KBM-7 (cell line): ENCODE data around the gene UBE2Q2.
"Not testable (repeated sequence)": the region's sequence is repeated elsewhere in the genome, so short reads cannot be mapped to it uniquely, and the experiment has no call there.

ENCODE experiments used
- DNase-seq: peaks from one replicate; pipeline ENCODE4 v3.0.0-alpha.2; 2015
- in situ Hi-C: fragments of 300-500 bp; cut with MboI; formaldehyde crosslinking; loops from 2 replicates; pipeline ENCODE4 v1.14.3; 2020; ENCODE audit warnings: low sequenced_read_pairs, low pct_unique_long_range_greater_than_20kb, mixed read lengths

UBE2Q2 gene

GRCh38 chr15:75861750-75862402 is 18.6 kb downstream of the UBE2Q2 start:
- in situ Hi-C loops: no loop called here
- DNase-seq: no peak

GRCh38 chr15:75862796-75863195 is 19.5 kb downstream of the UBE2Q2 start:
- DNase-seq: no peak
- in situ Hi-C loops: no loop called here

GRCh38 chr15:75864213-75865059 is 21.2 kb downstream of the UBE2Q2 start:
- DNase-seq: no peak
- in situ Hi-C loops: no loop called here

- DNase-seq, in situ Hi-C loops: not testable (repeated sequence)
Measured at GRCh38 chr15:75866045-75866444, 22.8 kb downstream of the UBE2Q2 start.

- in situ Hi-C loops: no loop called here
- no peak for DNase-seq
Measured at GRCh38 chr15:75866916-75867315, 23.7 kb downstream of the UBE2Q2 start.

- in situ Hi-C loops: no loop called here
Measured at GRCh38 chr15:75867449-75867848, 24.2 kb downstream of the UBE2Q2 start.

GRCh38 chr15:75868019-75868418 is 24.8 kb downstream of the UBE2Q2 start:
- no peak for DNase-seq
- in situ Hi-C loops: no loop called here

More at GRCh38 chr15:75867449-75867848, 24.2 kb downstream of the UBE2Q2 start:
- peak; percentile 39 for DNase-seq

- no peak for DNase-seq
- in situ Hi-C loops: no loop called here
Measured at GRCh38 chr15:75869446-75869845, 26.2 kb downstream of the UBE2Q2 start.

GRCh38 chr15:75871589-75871988 is 28.3 kb downstream of the UBE2Q2 start:
- DNase-seq, in situ Hi-C loops: not testable (repeated sequence)

GRCh38 chr15:75872403-75872990 is 29.2 kb downstream of the UBE2Q2 start:
- in situ Hi-C loops: no loop called here
- no peak for DNase-seq

- no peak for DNase-seq
- in situ Hi-C loops: no loop called here
Measured at GRCh38 chr15:75884041-75884440, 40.8 kb downstream of the UBE2Q2 start.

- no peak for DNase-seq
- in situ Hi-C loops: no loop called here
Measured at GRCh38 chr15:75887178-75887577, 43.9 kb downstream of the UBE2Q2 start.

- peak; percentile 75 for DNase-seq
- in situ Hi-C loops: no loop called here
Measured at GRCh38 chr15:75891895-75892294, 48.6 kb downstream of the UBE2Q2 start.

GRCh38 chr15:75895731-75896130 is 52.5 kb downstream of the UBE2Q2 start:
- no peak for DNase-seq
- in situ Hi-C loops: no loop called here

GRCh38 chr15:75900577-75900976 is 57.3 kb downstream of the UBE2Q2 start:
- in situ Hi-C loops: no loop called here
- DNase-seq: no peak

- in situ Hi-C loops: no loop called here
- DNase-seq: peak; percentile 89
Measured at GRCh38 chr15:75902129-75902557, 58.9 kb downstream of the UBE2Q2 start.

- peak; percentile 97 for DNase-seq
- in situ Hi-C loops: no loop called here
Measured at GRCh38 chr15:75903331-75904239, 60.3 kb downstream of the UBE2Q2 start, which contains the start of gene FBXO22. FBXO22 (plus strand) TSS chr15:75903878; CDS start chr15:75903964, 86 bp downstream.

- no peak for DNase-seq
- in situ Hi-C loops: no loop called here
Measured at GRCh38 chr15:75905231-75905630, 62.0 kb downstream of the UBE2Q2 start.

- not testable (repeated sequence) for DNase-seq
Measured at GRCh38 chr15:75910355-75910754, 67.1 kb downstream of the UBE2Q2 start.

More at GRCh38 chr15:75910355-75910754, 67.1 kb downstream of the UBE2Q2 start:
- in situ Hi-C loops: not testable (repeated sequence)
